ENCODE results near the gene NSD2.

GRCh38 chr4:1989533-1990347, 118.5 kb downstream of the NSD2 start:
- no peak for TF ChIP-seq CTCF (IDR thresholded peaks at IDR 0.05)
- no peak for TF ChIP-seq ZFX (IDR thresholded peaks at IDR 0.05; ENCODE audit: borderline replicate concordance)
